ENCODE measurements around the gene EGLN1.

EGLN1 gene

DNA sequence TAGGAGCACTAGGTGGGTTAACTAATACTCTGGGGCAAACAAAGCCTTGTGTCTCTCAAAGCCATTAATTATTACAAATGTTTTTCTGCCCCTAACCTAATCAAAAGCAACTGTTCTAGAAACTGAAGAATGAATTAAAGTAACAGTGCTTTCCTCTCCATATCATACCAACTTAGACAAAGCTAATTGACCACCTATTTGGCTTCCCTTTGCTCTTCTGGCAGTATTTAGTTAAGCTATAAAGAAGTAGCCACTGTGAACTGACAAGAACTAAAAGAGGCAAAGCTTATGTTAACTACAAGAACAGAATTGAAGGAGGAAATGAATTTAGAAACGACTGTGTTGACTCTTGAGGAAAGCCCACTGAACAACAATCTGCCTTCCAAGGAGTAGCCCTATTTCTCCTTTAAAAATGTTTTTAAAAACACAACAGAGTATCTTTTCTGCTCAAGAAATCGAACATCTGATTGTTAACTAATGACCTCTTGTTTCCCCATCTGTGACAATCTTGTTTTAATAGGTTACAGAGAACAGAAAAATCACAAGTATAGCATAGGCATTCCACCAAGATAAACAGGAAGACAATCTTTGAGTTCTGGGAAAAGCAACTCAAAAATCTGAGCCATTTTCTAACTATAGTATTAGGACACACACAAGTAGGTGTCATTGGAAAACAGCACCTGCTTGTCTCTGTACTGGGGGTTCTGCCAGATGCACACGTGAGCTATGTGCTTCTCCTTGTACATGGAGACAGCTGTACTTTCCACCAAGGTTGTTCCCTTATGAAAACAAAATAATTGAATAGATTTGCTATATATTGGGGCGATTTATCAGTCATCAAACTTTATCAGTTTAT is 3.1 kb upstream of the EGLN1 start:
- peaks cover 0 to 22% (median 9%) of the 10 kb centered on the region in 11 experiments; a peak in 12 of 22 replicates for H3K9me3 ChIP-seq (replicated peaks in 1 of 11)
- no peak overlapping the region for H3K4me3 ChIP-seq
- no peaks in the 10 kb centered on the region for H3K27me3 ChIP-seq
- TF ChIP-seq Cebpa-rat (IDR thresholded peaks at IDR 0.05) = no peak
- peaks cover 0 to 10% (median 6%) of the 10 kb centered on the region in 10 experiments; a peak in 8 of 20 replicates for H3K4me1 ChIP-seq
- H3K27ac ChIP-seq = no peak overlapping the region
- no peaks in the 10 kb centered on the region for H3K36me3 ChIP-seq
- H4K20me1 ChIP-seq = peaks cover 0 to 17% (median 5%) of the 10 kb centered on the region in 11 experiments; a peak in 7 of 22 replicates
- H3K9ac ChIP-seq = no peak overlapping the region
- no peak overlapping the region for H3K4me2 ChIP-seq

GRCh38 chr1:231423648-231424047 is 1.6 kb upstream of the EGLN1 start:
- H3K27ac ChIP-seq = no peak overlapping the region
- peaks cover 1 to 32% (median 18%) of the 10 kb centered on the region in 11 experiments; a peak in 19 of 22 replicates for H4K20me1 ChIP-seq
- H3K9ac ChIP-seq = no peak overlapping the region
- H3K9me3 ChIP-seq (replicated peaks in 1 of 11) = peaks cover 0 to 8% (median 0%) of the 10 kb centered on the region in 11 experiments; a peak in 4 of 22 replicates
- H3K27me3 ChIP-seq = no peaks in the 10 kb centered on the region
- no peak overlapping the region for H3K4me3 ChIP-seq
- H3K36me3 ChIP-seq = peaks cover 0 to 10% (median 0%) of the 10 kb centered on the region in 11 experiments; a peak in 5 of 22 replicates
- no peak for TF ChIP-seq Cebpa-rat (IDR thresholded peaks at IDR 0.05)
- H3K4me2 ChIP-seq = no peak overlapping the region; a peak in 2 of 22 replicates
- H3K4me1 ChIP-seq = peaks cover 6 to 18% (median 12%) of the 10 kb centered on the region in 10 experiments; a peak in 19 of 20 replicates

- H3K36me3 ChIP-seq = peaks cover 0 to 18% (median 0%) of the 10 kb centered on the region in 11 experiments; a peak in 6 of 22 replicates
- H3K9ac ChIP-seq = peak overlapping the region; percentile 89 to 96 (median 95)
- peak overlapping the region; percentile 69 to 92 (median 83) for H3K4me2 ChIP-seq
Observed at GRCh38 chr1:231422798-231423309, 767 bp upstream of the EGLN1 start.

DNA sequence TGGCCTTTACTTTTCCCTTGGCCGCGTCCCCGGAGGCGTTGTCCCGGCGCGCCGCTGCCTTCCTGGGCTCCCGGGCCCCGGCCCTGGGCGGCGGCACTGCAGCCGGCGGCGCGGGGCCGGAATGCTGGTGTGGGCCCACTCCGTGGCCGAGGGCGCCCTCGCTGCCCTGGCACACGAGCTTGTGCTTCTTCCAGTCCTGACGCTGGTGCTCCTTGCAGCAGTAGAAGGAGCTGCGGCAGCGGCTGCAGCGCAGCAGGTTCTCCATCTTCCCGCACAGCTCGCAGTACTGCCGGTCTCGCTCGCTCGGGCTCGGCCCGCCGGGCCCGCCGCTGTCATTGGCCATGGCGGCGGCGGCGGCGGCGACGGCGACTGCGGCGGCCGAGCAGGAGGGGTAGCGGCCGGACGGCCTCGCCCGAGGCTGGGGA is 529 bp downstream of the EGLN1 start:
- H3K9me3 ChIP-seq (replicated peaks in 1 of 11) = no peaks in the 10 kb centered on the region
- H3K27me3 ChIP-seq = no peaks in the 10 kb centered on the region
- peak overlapping the region; percentile 87 to 96 (median 92) for H3K27ac ChIP-seq
- H3K4me2 ChIP-seq = peak overlapping the region; percentile 86 to 96 (median 92)
- H3K4me3 ChIP-seq = peak overlapping the region; percentile 77 to 97 (median 94)
- H4K20me1 ChIP-seq = peaks cover 22 to 53% (median 39%) of the 10 kb centered on the region in 11 experiments; a peak in 21 of 22 replicates
- no peak for TF ChIP-seq Cebpa-rat (IDR thresholded peaks at IDR 0.05)
- H3K36me3 ChIP-seq = peaks cover 0 to 30% (median under 1%) of the 10 kb centered on the region in 11 experiments; a peak in 8 of 22 replicates
- peaks cover 26 to 39% (median 33%) of the 10 kb centered on the region in 10 experiments for H3K4me1 ChIP-seq
- peak overlapping the region; percentile 89 to 96 (median 95) for H3K9ac ChIP-seq

More at GRCh38 chr1:231422798-231423309, 767 bp upstream of the EGLN1 start:
- Histone ChIP-seq H3K4me3 (peak overlapping the region; percentile 77 to 97 (median 94)), H3K9me3 (replicated peaks in 1 of 11) (peaks cover 0 to under 1% (median 0%) of the 10 kb centered on the region in 11 experiments; a peak in 2 of 22 replicates), H3K27me3 (no peaks in the 10 kb centered on the region), H3K4me1 (peaks cover 13 to 26% (median 20%) of the 10 kb centered on the region in 10 experiments), H3K27ac (peak overlapping the region; percentile 81 to 96 (median 92)), H4K20me1 (peaks cover 9 to 40% (median 26%) of the 10 kb centered on the region in 11 experiments; a peak in 20 of 22 replicates)
- no peak for TF ChIP-seq Cebpa-rat (IDR thresholded peaks at IDR 0.05)

GRCh38 chr1:231420959-231421545 is 1.0 kb downstream of the EGLN1 start:
- Histone ChIP-seq H4K20me1 (peaks cover 27 to 58% (median 44%) of the 10 kb centered on the region in 11 experiments), H3K27ac (peak overlapping the region; percentile 87 to 96 (median 92)), H3K4me2 (peak overlapping the region; percentile 86 to 96 (median 92)), H3K9ac (peak overlapping the region; percentile 89 to 96 (median 95)), H3K36me3 (peaks cover 0 to 36% (median 5%) of the 10 kb centered on the region in 11 experiments; a peak in 12 of 22 replicates), H3K9me3 (replicated peaks in 1 of 11) (no peaks in the 10 kb centered on the region), H3K4me3 (peak overlapping the region; percentile 77 to 97 (median 94)), H3K4me1 (peaks cover 31 to 44% (median 38%) of the 10 kb centered on the region in 10 experiments), H3K27me3 (no peaks in the 10 kb centered on the region)
- TF ChIP-seq Cebpa-rat (IDR thresholded peaks at IDR 0.05) = no peak

DNA sequence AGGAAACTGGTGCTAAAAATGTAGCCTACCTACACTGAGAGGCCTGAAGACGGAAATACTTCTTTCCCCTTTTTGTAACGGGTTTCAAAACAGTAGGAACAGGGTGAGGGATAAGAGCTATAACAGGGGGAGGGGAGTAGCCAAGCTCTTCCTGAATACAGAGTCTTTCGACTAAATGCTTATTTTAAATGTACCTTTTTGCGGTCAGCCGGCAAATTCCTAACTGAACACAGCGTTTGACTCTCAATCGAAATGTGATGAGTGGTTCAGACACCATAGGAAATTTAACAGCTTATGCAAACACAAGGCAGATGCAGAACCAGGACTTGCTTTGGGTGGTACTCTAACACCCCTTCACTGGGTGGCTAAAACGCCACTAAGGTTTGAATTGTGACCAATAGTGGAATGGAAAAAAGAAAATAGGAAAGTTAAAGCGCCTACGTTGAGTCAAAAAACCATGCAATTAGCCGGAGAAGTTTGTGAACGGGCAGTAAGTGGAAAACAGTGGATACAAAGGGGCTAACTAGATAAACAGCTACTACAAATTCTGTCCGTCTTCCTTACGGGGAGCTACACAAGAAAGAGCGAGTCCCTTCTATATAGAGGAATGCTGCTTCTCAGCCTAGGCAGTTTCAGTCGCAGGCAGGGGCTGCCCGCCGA is 1.7 kb downstream of the EGLN1 start:
- Histone ChIP-seq H3K4me3 (peak overlapping the region; percentile 77 to 97 (median 94)), H3K4me2 (peak overlapping the region; percentile 86 to 96 (median 92)), H3K27ac (peak overlapping the region; percentile 87 to 96 (median 92)), H3K36me3 (peaks cover 0 to 41% (median 11%) of the 10 kb centered on the region in 11 experiments; a peak in 12 of 22 replicates), H3K9ac (peak overlapping the region; percentile 89 to 96 (median 95)), H3K4me1 (peaks cover 36 to 50% (median 44%) of the 10 kb centered on the region in 10 experiments), H3K9me3 (replicated peaks in 1 of 11) (no peaks in the 10 kb centered on the region), H3K27me3 (no peaks in the 10 kb centered on the region), H4K20me1 (peaks cover 34 to 64% (median 50%) of the 10 kb centered on the region in 11 experiments)
- TF ChIP-seq Cebpa-rat (IDR thresholded peaks at IDR 0.05) = peak in 1 of 11 experiments; percentile 30; a peak in 1 of 22 replicates

DNA sequence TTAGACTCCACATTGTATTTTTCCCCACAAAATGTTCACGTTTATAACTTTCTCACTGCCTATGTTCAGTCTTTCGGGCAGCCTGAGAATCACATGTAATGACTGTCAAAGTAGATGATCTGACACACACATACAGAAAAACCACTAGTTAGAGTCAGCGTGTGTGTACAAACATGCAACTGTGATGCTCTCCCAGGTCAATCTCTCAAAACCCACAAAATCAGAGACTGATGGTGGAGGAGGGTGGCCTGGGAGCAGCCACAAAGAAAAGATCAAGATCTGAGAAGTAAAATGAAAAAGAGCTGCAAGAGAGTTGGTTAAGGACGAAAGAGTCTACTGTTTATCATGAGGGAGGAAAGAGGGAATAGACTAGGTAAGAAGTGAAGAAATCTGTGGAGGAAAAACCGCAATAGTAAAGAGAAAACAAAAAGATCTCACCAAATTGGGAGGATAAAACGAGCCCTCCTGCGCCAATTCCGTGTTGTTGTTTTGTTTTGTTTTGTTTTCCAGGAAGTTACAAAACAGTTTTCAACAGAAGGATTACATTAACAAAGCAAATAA is 2.3 kb downstream of the EGLN1 start:
- Histone ChIP-seq H3K36me3 (peaks cover 0 to 45% (median 15%) of the 10 kb centered on the region in 11 experiments; a peak in 14 of 22 replicates), H3K4me2 (peak overlapping the region; percentile 86 to 96 (median 92)), H3K4me3 (peak overlapping the region; percentile 77 to 97 (median 94)), H3K27ac (peak overlapping the region; percentile 87 to 96 (median 92); a peak in 21 of 22 replicates), H3K27me3 (no peaks in the 10 kb centered on the region), H3K4me1 (peaks cover 39 to 56% (median 50%) of the 10 kb centered on the region in 10 experiments), H3K9me3 (replicated peaks in 1 of 11) (no peaks in the 10 kb centered on the region), H3K9ac (peak overlapping the region; percentile 89 to 96 (median 95)), H4K20me1 (peaks cover 40 to 71% (median 57%) of the 10 kb centered on the region in 11 experiments)
- peak in 2 of 11 experiments; percentile 41 to 44; a peak in 3 of 22 replicates for TF ChIP-seq Cebpa-rat (IDR thresholded peaks at IDR 0.05)
